AG04450 (cell line): ENCODE measurements around the gene MCRIP2. TPM values are rescaled to one million over a fixed set of nuclear protein-coding genes. Genes with fewer than 3 reads are reported as not detected.

Experiments used
- CTCF ChIA-PET: fragments of 300-600, 350-600 bp; formaldehyde crosslinking; extraction: SDS; loops from one replicate; lab custom pipeline; 2022; ENCODE audit warnings: antibody characterized with exemption, inconsistent platforms; lab: Charles Lee
- POLR2A ChIA-PET: fragments of 350-600 bp; formaldehyde crosslinking; extraction: SDS; loops from one replicate; lab custom pipeline; 2021; ENCODE audit warnings: antibody characterized with exemption, inconsistent platforms; lab: Yijun Ruan, JAX
- DNase-seq: peaks from one replicate; pipeline ENCODE4 v3.0.0-alpha.2; 2011; ENCODE audit warnings: low read depth, low spot score
- H3K27ac ChIP-seq: one replicate; pipeline ENCODE4 v1.5.1; 2012; ENCODE audit warnings: low read depth, low read length, control low read depth
- H3K27me3 ChIP-seq: one replicate; pipeline ENCODE4 v1.6.0; 2012; ENCODE audit warnings: low read length; ENCODE audit not compliant: control insufficient read depth, insufficient read depth
- H3K4me3 ChIP-seq: 2 replicates; pipeline ENCODE4 v1.5.1; 2011; ENCODE audit warnings: mild to moderate bottlenecking, low read depth, low read length, control low read depth
- H3K9me3 ChIP-seq: 2 replicates; pipeline ENCODE4 v1.5.1; 2012; ENCODE audit warnings: low read length; ENCODE audit not compliant: control insufficient read depth, insufficient read depth
- CTCF ChIP-seq: IDR thresholded peaks from 2 replicates; pipeline ENCODE4 v1.5.1; 2011; ENCODE audit warnings: low read depth, low read length, control low read depth, inconsistent platforms
- polyA plus RNA-seq: library from polyadenylated mRNA; depleted of rRNA; stranded (reverse); fragments of >200 nt; gene quantifications from 2 replicates; pipeline ENCODE4 v1.2.3, GENCODE V29; 2011

MCRIP2 gene
- polyA plus RNA-seq, 1 experiment: 6.7 TPM

GRCh38 chr16:668519-669171, 27.0 kb downstream of the MCRIP2 start:
- POLR2A ChIA-PET: interaction anchor here (0.8 to 1.0 kb wide), 3 partner anchors 10 to 16 kb away, joined by 3 to 4 read pairs (median 4); partner anchors contain the start of genes JMJD8 and STUB1
- CTCF ChIA-PET: interaction anchor here (0.6 to 1.9 kb wide), 3 partner anchors 13 to 668 kb away, joined by 3 to 5 read pairs (median 4); no protein-coding TSS in a partner anchor
- no peak for DNase-seq
- Histone ChIP-seq H3K9me3 (no peaks in the 10 kb centered on the region; the same call in 1 of the 2 replicates), H3K4me3 (peak overlapping the region; percentile 81), H3K27me3 (no peaks in the 10 kb centered on the region), H3K27ac (no peak overlapping the region)
- no peak for TF ChIP-seq CTCF

GRCh38 chr16:669666-670065, 28.0 kb downstream of the MCRIP2 start:
- no peaks in the 10 kb centered on the region for H3K27me3 ChIP-seq
- CTCF ChIA-PET: no interaction called here
- H3K27ac ChIP-seq: no peak overlapping the region
- no peak for TF ChIP-seq CTCF
- POLR2A ChIA-PET: no interaction called here
- no peak for DNase-seq
- H3K9me3 ChIP-seq: no peaks in the 10 kb centered on the region; the same call in 1 of the 2 replicates
- peak overlapping the region; percentile 81; the same call in 1 of the 2 replicates for H3K4me3 ChIP-seq

GRCh38 chr16:670485-671352, 29.1 kb downstream of the MCRIP2 start:
- TF ChIP-seq CTCF: no peak
- Histone ChIP-seq H3K27me3 (no peaks in the 10 kb centered on the region), H3K27ac (no peak overlapping the region), H3K4me3 (no peak overlapping the region), H3K9me3 (no peaks in the 10 kb centered on the region; the same call in 1 of the 2 replicates)
- ChIA-PET POLR2A (no interaction called here), CTCF (interaction anchor here (0.6 kb wide), 1 partner anchor 236 kb away, joined by 3 read pairs; no protein-coding TSS in a partner anchor)
- DNase-seq: no peak

GRCh38 chr16:671353-672131, 29.9 kb downstream of the MCRIP2 start:
- H3K27ac ChIP-seq: no peak overlapping the region
- no peak for TF ChIP-seq CTCF
- ChIA-PET CTCF (no interaction called here), POLR2A (no interaction called here)
- DNase-seq: no peak
- no peaks in the 10 kb centered on the region for H3K27me3 ChIP-seq
- H3K9me3 ChIP-seq: no peaks in the 10 kb centered on the region; the same call in 1 of the 2 replicates
- no peak overlapping the region for H3K4me3 ChIP-seq
